Epithelial cell of prostate (primary cell): ENCODE measurements around the gene HIPK1.
A peak's percentile ranks its signal among the peaks of the same experiment; 100 is the strongest.
"Not testable (repeated sequence)": the region's sequence is repeated elsewhere in the genome, so short reads cannot be mapped to it uniquely, and the experiment has no call there.

ENCODE experiments used
- DNase-seq: peaks from one replicate; pipeline ENCODE4 v3.0.0-alpha.2; 2011; ENCODE audit warnings: low read depth, low spot score
- H3K27ac ChIP-seq: fragments of 450-650 bp; 2 replicates; pipeline ENCODE4 v1.5.1; 2017; ENCODE audit warnings: mild to moderate bottlenecking

The HIPK1 gene

DNA sequence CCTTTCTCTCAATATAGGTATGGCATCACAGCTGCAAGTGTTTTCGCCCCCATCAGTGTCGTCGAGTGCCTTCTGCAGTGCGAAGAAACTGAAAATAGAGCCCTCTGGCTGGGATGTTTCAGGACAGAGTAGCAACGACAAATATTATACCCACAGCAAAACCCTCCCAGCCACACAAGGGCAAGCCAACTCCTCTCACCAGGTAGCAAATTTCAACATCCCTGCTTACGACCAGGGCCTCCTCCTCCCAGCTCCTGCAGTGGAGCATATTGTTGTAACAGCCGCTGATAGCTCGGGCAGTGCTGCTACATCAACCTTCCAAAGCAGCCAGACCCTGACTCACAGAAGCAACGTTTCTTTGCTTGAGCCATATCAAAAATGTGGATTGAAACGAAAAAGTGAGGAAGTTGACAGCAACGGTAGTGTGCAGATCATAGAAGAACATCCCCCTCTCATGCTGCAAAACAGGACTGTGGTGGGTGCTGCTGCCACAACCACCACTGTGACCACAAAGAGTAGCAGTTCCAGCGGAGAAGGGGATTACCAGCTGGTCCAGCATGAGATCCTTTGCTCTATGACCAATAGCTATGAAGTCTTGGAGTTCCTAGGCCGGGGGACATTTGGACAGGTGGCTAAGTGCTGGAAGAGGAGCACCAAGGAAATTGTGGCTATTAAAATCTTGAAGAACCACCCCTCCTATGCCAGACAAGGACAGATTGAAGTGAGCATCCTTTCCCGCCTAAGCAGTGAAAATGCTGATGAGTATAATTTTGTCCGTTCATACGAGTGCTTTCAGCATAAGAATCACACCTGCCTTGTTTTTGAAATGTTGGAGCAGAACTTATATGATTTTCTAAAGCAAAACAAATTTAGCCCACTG, 11.5 kb downstream of the HIPK1 start:
- no peak overlapping the region for H3K27ac ChIP-seq
- DNase-seq, result no peak

DNA sequence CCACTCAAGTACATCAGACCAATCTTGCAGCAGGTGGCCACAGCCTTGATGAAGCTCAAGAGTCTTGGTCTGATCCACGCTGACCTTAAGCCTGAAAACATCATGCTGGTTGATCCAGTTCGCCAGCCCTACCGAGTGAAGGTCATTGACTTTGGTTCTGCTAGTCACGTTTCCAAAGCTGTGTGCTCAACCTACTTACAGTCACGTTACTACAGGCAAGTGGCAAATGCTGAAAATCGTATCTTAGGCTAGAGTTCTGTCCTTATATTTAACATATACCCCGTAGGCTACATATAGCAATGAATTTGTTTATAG, 12.1 kb downstream of the HIPK1 start:
- no peak for DNase-seq
- no peak overlapping the region for H3K27ac ChIP-seq

- H3K27ac ChIP-seq, result no peak overlapping the region
- no peak for DNase-seq
Observed at GRCh38 chr1:113942527-113942926, 13.4 kb downstream of the HIPK1 start.

- no peak overlapping the region for H3K27ac ChIP-seq
- DNase-seq, result no peak
Observed at GRCh38 chr1:113943028-113943811, 14.1 kb downstream of the HIPK1 start.

DNA sequence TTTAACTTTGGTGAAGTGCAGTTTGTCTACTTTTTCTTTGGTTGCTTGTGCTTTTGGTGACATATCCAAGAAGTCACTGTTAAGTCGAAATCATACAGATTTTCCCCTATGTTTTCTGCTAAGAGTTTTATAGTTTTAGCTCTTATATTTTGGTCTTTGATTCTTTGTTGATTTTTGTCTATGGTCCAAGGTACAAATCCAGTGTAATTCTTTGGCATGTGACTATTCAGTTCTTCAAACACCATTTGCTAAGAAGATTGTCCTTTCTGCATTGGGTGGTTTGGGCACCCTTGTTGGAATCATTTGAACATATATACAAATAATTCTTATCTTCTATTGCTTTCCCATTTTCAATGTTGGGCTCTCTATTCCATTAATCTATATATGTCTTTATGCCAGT, 16.2 kb downstream of the HIPK1 start:
- no peak for DNase-seq
- H3K27ac ChIP-seq, result no peak overlapping the region

DNA sequence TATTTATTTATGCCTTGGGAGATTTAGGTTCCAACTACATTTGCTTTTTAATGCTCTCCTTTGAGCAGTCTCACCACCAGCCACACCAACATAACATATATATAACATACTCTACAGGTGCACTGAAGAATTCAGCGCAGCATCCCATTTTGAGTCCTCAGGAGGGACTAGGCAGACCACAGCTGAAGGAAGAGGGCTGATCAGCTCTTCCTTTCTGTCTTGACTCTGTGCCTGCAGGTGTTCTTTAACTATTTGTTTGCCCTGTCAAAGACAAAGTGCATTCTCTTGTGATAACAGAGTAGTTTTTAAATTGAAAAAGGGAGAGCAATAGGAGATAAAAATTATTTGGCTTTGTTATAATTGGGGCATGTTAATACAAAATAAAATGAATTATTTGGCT, 17.0 kb downstream of the HIPK1 start:
- H3K27ac ChIP-seq, result no peak overlapping the region
- DNase-seq, result no peak

- H3K27ac ChIP-seq, result peak overlapping the region; percentile 1
Observed at GRCh38 chr1:113946678-113947387, 17.7 kb downstream of the HIPK1 start.

DNA sequence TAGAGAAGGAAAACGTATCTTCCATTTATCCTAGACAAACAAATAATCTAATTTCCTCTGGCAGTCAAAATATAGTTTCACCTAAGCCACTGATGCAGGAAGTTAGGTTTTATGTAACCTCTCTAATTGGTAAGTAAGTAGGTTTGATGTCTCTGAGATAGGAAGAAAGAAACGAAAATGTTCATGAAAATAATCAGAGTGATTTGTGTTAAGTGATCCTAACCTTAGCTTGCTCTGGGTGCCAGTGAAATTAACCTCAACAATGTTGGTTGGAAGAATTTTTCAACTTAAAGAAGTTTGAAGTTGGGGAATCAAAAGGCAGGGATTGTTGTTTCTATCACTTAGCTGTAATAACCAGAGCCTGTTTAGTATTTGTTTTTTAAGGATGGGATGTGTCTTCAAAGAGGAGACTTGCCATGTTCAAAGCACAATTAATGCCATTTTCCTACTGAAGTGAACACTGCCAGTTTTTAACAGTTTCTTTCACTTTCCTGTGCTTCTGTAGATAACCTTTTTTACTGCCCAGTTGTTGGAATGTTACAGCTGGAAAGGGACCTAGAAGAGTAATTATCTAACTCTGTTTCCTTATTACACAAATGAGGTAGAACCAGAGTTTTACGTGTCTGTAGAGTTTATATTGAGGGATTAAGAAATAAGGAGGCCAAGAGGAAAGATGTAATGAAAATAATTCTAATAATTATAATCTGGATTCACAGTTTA, 18.4 kb downstream of the HIPK1 start:
- peak overlapping the region; percentile 1 for H3K27ac ChIP-seq

More at GRCh38 chr1:113946678-113947387, 17.7 kb downstream of the HIPK1 start:
- DNase-seq, result no peak

GRCh38 chr1:113948151-113948550, 19.0 kb downstream of the HIPK1 start:
- H3K27ac ChIP-seq, DNase-seq: not testable (repeated sequence)

More for the DNA sequence above, 18.4 kb downstream of the HIPK1 start:
- DNase-seq, result no peak

GRCh38 chr1:113949007-113949406, 19.9 kb downstream of the HIPK1 start:
- H3K27ac ChIP-seq, result no peak overlapping the region
- no peak for DNase-seq

- H3K27ac ChIP-seq, result no peak overlapping the region
- DNase-seq, result no peak
Observed at GRCh38 chr1:113950908-113951307, 21.8 kb downstream of the HIPK1 start.

- DNase-seq, result no peak
- H3K27ac ChIP-seq, result no peak overlapping the region
Observed at GRCh38 chr1:113951719-113952118, 22.6 kb downstream of the HIPK1 start.

DNA sequence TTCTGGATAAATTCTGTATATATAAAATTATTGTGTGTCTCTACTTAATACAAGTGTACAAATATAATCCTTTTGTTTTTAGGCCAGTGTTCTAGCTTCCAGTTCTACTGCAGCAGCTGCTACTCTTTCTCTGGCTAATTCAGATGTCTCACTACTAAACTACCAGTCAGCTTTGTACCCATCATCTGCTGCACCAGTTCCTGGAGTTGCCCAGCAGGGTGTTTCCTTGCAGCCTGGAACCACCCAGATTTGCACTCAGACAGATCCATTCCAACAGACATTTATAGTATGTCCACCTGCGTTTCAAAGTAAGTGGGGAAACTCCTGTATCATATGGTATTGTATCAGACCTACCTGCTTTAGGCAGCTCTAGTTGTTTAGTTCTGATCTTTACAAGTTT, 28.9 kb downstream of the HIPK1 start:
- DNase-seq, result no peak
- H3K27ac ChIP-seq, result no peak overlapping the region

GRCh38 chr1:113958691-113959090, 29.6 kb downstream of the HIPK1 start:
- no peak overlapping the region for H3K27ac ChIP-seq
- no peak for DNase-seq

- no peak for DNase-seq
Observed at GRCh38 chr1:113963281-113963906, 34.3 kb downstream of the HIPK1 start.

GRCh38 chr1:113965703-113966412, 36.7 kb downstream of the HIPK1 start:
- H3K27ac ChIP-seq, result no peak overlapping the region
- DNase-seq, result no peak

More at GRCh38 chr1:113963281-113963906, 34.3 kb downstream of the HIPK1 start:
- no peak overlapping the region for H3K27ac ChIP-seq

GRCh38 chr1:113972954-113973353, 43.8 kb downstream of the HIPK1 start:
- no peak overlapping the region for H3K27ac ChIP-seq
- no peak for DNase-seq

- no peak for DNase-seq
- no peak overlapping the region for H3K27ac ChIP-seq
Observed at GRCh38 chr1:113975211-113975895, 46.2 kb downstream of the HIPK1 start.
